HG03520 (cell line): ENCODE results near the gene KCNK4.
"Not testable (repeated sequence)": the region's sequence is repeated elsewhere in the genome, so short reads cannot be mapped to it uniquely, and the experiment has no call there.

ENCODE experiments used
- ATAC-seq: cut with Tn5 transposase; IDR thresholded peaks from one replicate; pipeline ENCODE4 v1.9.1; 2021; ENCODE audit warnings: mild to moderate bottlenecking, moderate library complexity; ENCODE audit not compliant: unreplicated experiment

The KCNK4 gene

DNA sequence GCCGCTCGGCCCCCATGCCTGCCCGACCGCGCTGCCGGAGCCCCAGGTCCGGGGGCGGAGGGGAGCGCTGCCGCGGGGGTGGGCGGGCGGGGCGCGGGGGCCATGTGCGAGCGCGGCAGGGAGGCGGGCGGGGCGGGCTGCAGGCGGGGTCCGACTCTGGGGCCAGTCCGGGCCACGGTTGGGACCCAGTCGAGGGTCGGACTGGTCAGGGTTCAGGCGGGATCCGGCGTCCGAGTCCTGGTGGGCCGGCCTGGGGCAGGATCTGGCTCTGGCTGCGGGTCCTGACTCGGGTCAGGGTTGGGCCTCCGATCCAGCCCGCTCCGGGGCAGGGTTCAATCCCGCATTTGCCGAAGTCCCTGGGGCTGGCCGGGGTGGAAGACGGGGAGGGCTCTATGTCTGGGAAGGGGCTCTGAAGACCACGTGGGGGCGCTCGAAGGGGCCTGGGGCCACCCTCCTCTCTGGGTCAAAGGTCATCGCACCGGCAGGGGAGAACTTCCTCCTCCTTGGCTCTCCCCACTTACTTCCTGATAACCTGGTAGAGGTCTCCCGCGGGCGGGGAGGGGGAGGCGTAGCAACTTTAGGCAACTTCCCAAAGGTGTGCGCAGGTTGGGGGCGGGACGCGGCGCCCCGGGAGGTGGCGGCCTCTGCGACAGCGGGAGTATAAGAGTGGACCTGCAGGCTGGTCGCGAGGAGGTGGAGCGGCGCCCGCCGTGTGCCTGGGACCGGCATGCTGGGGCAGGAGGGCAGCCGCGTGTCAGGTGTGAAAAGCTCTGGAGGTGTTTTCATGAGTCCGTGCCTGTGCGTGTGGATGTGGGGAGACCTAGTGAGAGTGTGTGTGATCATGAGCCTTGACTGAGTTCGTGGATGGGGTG lies 14.8 kb downstream of the KCNK4 start:
- peak; percentile 21 for ATAC-seq

DNA sequence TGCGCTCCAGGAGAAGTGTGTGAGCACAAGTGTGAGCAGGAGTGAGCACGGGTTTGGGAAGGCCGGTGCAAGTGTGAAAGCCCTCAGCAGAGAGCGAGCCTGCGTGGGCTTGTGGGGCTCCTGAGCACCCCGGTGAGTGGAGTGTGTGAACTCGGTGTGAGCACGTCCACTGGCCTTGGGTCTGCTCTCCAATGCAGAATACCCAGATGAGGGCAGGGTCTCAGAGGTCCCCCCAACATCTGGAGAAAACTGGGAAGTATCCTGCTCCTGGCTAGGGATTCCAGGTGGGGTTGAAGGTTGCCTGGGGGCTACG lies 15.4 kb downstream of the KCNK4 start:
- no peak for ATAC-seq

DNA sequence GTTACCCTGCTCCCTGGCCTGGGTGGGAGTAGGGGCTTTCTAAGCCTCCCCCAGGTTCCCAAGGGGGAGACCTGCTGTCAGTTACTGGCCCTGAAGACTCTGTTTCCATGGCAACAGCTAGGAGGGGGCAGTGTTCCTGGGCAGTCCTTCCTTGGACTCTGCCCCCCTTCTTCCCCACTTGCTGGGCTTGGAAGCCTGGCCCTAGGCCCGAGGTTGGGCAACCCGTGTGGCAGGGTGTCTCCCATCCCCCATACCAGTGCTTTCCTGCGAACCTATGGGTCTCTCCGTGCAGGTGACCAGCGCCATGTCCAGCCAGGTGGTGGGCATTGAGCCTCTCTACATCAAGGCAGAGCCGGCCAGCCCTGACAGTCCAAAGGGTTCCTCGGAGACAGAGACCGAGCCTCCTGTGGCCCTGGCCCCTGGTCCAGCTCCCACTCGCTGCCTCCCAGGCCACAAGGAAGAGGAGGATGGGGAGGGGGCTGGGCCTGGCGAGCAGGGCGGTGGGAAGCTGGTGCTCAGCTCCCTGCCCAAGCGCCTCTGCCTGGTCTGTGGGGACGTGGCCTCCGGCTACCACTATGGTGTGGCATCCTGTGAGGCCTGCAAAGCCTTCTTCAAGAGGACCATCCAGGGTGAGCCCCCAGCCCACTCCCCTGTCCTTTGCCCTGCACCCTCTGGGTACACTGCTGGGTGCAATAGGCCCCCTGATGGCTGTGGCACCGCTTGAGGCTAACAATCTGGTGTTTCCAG lies 15.9 kb downstream of the KCNK4 start:
- ATAC-seq = no peak

DNA sequence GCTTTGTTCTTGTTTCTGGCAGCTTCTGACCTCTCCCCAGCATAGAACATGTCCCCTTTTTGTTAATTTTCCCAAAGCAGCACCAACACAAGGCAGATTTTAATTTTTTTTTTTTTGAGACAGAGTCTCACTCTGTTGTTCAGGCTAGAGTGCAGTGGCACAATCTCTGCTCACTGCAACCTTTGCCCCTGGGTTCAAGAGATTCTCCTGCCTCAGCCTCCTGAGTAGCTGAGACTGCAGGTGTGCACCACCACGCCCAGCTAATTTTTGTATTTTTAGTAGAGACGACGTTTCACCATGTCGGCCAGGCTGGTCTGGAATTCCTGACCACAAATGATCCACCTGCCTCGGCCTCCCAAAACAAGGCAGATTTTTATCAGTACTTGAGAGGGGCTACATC lies 16.7 kb downstream of the KCNK4 start:
- not testable (repeated sequence) for ATAC-seq

DNA sequence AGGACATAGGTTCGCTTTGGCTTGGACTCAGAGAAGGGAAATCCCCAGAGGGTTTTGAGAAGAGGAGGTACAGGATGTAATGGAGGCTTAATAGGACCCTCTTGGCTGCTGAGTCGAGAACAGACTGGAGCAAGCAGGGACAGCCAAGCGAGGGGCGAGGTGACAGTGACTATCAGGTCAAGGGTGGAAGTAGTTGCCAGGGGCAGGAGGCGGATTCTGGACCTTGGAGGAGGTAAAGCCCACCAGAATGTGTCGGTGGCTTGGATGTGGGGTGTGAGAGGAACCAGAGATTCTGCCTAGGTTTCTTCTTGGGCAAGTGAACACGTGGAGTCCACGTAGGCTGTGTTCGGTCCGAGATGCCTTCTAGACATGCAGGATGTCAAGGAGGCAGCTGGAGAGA lies 21.8 kb downstream of the KCNK4 start:
- no peak for ATAC-seq

DNA sequence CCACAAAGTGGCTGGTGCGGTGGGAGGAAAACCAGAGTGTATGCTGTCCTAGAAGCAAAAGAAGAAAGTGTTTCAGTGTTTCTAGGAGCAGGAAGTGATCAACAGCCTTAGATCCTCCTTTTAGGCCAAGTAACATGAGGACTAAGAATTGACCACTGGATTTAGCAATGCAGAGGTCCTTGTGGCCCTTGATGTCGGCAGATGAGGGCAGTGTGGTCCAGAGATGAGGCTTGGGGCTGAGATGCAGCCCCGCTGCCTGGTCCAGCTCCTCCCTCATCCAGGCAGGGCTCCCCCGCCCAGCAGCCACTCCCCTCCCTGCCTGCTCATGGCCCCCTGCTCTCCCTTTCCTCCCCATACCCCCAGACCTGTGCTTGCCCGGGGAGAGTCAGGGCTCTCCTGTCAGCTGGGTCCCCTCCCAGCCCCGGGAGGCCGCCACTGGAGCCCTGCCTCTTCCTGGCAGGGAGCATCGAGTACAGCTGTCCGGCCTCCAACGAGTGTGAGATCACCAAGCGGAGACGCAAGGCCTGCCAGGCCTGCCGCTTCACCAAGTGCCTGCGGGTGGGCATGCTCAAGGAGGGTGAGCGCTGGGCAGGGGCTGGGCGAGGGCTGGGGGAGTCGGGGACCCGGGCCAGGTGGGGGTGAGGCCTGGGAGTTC lies 22.5 kb downstream of the KCNK4 start:
- no peak for ATAC-seq

DNA sequence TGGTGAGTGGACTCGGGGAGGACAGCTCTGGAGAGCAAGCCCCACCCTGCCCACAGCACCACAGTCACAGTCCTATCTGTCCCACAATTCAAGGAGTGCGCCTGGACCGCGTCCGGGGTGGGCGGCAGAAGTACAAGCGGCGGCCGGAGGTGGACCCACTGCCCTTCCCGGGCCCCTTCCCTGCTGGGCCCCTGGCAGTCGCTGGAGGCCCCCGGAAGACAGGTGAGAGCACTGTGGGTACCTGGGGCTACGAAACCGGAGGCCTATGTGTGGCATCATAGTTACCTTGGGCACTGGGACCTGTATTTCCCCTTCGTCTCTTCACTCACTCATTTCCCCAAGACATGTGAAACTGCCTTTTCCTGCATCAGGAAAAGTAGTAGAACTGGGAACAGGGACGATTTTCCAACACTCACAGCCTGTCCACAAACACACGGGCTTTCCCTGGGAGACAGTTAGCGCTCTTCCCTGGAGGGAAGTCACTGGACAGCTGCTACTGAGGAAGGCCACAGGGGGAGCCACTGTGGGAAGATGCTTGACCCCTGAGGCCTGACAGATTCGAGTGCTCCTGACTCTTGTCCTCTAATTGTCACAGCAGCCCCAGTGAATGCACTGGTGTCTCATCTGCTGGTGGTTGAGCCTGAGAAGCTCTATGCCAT lies 23.2 kb downstream of the KCNK4 start:
- ATAC-seq = no peak

DNA sequence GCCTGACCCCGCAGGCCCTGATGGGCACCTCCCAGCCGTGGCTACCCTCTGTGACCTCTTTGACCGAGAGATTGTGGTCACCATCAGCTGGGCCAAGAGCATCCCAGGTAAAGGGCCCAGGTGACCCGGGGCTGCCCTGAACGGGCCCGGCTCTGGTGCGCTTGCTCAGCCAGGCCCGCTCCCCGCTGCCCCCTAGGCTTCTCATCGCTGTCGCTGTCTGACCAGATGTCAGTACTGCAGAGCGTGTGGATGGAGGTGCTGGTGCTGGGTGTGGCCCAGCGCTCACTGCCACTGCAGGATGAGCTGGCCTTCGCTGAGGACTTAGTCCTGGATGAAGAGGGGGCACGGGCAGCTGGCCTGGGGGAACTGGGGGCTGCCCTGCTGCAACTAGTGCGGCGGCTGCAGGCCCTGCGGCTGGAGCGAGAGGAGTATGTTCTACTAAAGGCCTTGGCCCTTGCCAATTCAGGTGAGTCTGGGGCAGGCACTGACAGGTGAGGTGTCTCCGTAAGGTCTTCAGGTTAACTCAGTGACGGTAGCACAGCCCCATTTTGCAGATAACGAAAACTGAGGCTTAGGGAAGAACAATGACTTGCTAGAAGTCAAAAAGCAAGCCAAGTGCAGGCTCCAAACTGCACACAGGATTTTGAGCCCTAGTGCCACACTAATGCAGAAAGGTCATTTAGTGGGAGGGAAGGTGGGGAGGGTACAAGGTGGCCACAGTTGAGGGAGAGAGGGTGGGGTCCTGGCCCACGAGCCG lies 23.9 kb downstream of the KCNK4 start:
- ATAC-seq = no peak

DNA sequence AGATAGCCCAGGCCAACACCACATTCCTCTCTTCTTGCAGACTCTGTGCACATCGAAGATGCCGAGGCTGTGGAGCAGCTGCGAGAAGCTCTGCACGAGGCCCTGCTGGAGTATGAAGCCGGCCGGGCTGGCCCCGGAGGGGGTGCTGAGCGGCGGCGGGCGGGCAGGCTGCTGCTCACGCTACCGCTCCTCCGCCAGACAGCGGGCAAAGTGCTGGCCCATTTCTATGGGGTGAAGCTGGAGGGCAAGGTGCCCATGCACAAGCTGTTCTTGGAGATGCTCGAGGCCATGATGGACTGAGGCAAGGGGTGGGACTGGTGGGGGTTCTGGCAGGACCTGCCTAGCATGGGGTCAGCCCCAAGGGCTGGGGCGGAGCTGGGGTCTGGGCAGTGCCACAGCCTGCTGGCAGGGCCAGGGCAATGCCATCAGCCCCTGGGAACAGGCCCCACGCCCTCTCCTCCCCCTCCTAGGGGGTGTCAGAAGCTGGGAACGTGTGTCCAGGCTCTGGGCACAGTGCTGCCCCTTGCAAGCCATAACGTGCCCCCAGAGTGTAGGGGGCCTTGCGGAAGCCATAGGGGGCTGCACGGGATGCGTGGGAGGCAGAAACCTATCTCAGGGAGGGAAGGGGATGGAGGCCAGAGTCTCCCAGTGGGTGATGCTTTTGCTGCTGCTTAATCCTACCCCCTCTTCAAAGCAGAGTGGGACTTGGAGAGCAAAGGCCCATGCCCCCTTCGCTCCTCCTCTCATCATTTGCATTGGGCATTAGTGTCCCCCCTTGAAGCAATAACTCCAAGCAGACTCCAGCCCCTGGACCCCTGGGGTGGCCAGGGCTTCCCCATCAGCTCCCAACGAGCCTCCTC lies 24.8 kb downstream of the KCNK4 start:
- not testable (repeated sequence) for ATAC-seq

DNA sequence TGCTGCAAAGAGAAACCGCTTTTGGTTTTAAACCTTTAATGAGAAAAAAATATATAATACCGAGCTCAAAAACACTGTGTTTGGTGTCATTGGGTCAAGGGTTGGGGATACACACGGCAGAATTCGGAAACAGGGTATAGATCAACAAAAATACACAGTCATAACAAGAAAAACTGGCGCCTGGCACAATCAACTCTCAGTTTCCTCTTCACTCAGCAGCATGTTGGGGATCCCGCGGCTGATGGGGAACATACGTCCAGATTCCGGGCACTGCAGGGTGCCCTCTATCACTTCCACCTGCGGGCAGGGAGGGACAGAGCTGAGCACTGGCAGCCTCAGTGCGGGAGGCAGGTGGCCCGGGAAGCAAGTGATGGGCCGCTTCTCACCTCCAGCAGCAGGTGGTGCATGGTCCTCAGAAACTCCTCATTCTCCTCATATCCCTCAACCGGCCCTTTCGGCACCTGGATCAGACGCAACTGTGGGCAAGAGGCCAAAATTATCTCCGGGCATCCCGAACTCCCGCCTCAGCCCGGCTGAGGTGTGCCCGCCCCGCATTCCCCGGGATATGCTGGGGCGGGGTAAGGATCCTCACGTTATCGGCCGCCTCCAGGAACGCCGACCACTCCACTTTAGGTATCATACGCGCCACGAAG lies 25.7 kb downstream of the KCNK4 start:
- ATAC-seq = no peak

DNA sequence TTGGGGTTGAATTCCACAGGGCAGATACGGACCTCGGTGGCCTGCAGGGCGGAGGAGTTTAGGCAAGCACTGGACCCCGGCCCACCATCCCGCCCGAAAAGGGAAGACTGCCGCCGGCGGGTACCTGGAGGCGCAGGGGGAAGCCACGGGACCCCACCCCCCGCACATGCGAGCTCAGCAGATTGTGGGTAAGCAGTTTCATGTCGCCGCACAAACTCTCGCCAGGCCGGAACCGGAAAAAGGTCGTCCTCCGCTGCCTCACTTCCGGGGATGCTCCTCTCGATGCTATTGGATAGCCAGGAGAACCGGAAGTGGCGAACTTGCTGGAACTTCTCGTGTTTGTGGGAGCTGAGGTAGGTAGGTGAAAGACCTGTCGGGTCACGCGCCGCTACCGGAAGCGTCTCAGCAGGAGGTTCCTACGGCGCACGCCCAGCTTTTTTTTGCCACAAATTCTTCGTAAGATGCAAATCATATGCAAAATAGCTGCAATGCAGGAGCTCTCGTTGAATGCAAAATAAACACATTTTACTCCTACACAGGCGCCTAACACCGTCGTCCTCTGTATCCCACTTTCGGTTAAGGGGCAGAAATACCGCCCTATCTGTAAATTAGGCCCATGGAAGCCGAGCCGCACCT lies 26.3 kb downstream of the KCNK4 start, which contains the start of gene TRMT112:
Gene TRMT112 (minus strand): TSS at position 235 of the 636 bp plus-strand sequence. CDS start 33 bp downstream, at position 202.
- peak; percentile 56 for ATAC-seq

DNA sequence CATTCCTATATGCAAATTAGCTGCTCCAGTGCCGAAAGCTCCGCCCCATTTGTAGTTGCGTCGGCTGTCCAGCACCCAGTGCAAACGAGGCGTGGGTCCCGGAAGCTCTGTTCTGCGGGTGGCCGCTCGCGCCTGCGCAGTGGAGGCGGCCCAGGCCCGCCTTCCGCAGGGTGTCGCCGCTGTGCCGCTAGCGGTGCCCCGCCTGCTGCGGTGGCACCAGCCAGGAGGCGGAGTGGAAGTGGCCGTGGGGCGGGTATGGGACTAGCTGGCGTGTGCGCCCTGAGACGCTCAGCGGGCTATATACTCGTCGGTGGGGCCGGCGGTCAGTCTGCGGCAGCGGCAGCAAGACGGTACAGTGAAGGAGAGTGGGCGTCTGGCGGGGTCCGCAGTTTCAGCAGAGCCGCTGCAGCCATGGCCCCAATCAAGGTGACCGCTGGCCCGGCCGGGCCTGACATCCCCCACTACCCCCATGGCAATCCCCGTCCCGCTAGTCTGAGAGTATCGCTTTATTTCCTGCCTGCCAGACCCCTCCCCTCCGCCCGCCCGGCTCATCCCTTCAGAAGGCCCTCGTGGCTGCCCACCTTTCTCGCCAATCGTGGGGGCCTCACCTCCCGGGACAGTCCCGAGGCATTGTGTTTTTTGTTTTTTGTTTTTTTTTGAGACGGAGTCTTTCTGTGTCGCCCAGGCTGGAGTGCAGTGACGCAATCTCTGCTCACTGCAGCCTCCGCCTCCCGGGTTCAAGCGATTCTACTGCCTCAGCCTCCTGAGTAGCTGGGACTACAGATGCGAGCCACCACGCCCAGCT lies 27.1 kb downstream of the KCNK4 start, which contains the start of gene PRDX5:
Gene PRDX5 (plus strand): TSS at position 161 of the 805 bp plus-strand sequence. CDS start 95 bp downstream, at position 256.
- ATAC-seq = peak; percentile 63

DNA sequence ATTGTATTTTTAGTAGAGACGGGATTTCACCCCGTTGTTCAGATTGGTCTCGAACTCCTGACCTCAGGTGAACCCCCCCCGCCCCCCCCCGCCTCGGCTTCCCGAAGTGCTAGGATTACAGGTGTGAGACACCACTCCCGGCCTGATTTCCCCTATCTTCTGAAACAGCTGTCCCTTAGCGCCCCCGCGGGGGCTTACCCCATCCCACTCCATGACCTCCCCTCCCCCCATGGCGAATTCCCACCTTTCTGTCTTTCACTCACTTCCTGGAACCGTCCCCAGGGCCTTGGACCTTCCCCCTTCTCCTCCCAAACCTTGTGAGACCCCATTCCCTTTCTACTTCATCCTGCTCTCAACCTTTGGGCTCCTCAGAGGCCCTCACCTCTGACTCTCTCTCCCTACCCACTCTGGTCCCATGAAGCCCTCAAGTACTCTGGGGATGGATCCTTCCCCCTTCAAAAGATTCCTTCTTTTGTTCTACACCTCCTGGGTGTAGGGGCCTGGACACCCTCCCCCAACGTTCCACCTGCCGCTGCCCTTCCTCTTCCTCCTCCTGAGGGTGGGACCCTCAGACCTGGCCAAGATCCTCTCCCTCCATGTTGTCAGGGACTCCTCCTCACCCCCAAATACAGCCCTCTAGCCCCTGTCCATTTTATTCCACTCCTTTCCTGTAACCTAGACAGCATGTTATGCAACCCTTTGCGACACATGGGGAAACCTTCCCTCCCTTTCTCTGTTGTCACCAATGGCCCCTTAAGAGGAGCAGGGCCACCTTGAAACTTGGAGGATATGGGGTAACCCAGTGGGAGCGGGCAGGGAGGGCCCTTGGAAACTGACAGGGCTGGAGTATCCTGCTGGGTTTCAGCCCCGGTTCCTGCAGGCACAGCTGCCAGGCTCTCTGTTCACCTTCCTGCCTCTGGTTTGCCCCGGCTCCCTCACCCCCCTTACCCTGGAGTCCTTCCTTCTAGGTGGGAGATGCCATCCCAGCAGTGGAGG lies 28.0 kb downstream of the KCNK4 start:
- no peak for ATAC-seq

DNA sequence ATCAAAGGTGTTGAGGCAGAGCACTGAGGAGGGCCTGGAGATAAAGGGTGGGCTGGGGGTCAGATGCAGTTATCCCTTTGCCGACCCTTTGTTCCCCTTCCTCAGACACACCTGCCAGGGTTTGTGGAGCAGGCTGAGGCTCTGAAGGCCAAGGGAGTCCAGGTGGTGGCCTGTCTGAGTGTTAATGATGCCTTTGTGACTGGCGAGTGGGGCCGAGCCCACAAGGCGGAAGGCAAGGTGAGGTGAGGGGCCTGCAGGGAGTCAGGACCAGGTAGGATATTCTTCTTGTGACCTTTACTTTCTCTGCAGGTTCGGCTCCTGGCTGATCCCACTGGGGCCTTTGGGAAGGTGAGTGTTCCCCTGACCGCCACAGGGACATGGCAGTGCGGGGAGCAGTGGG lies 29.5 kb downstream of the KCNK4 start:
- ATAC-seq = no peak

DNA sequence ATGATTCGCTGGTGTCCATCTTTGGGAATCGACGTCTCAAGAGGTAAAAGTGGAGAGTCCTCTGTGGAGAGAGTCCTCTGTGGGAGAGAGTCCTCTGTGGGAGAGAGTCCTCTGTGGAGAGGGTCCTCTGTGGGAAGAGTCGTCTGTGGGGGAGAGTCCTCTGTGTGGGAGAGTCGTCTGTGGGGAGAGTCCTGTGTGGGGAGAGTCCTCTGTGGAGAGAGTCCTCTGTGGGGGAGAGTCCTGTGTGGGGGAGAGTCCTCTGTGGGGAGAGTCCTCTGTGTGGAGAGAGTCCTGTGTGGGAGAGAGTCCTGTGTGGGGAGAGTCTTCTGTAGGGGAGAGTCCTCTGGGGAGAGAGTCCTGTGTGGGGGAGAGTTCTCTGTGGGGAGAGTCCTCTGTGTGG lies 29.9 kb downstream of the KCNK4 start:
- no peak for ATAC-seq

DNA sequence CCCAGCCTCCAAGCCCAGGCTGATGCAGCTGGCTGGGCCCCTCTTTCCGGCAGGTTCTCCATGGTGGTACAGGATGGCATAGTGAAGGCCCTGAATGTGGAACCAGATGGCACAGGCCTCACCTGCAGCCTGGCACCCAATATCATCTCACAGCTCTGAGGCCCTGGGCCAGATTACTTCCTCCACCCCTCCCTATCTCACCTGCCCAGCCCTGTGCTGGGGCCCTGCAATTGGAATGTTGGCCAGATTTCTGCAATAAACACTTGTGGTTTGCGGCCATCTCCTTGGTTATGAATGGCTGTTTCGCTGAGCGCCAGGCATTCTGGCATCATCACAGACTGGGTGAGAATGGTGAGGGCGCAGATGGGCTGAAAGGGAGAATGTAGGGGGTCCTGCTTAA lies 30.4 kb downstream of the KCNK4 start:
- ATAC-seq = no peak

DNA sequence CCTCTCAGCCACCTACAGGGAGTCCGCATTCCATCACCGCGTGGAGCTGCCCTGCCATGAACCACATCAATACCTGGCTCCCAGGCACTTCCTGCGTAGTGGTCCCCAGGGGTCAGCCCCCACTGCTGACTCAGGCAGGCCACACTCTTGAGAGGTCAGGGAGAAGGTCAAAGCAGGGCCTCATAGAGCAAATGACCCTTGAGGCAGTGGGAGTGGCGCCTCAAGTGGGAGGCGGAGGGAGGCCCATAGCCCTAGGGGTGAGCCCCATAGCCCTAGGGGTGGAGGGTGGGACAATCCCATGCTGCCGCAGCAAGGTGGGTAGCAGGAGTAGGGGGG lies 31.8 kb downstream of the KCNK4 start:
- ATAC-seq = no peak
